ENCODE measurements around the gene NCOR1. TPM values are rescaled to one million over a fixed set of nuclear protein-coding genes. Genes with fewer than 3 reads are reported as not detected.

The NCOR1 gene
- total RNA-seq, 1 experiment from 2014 or later = 127 TPM

DNA sequence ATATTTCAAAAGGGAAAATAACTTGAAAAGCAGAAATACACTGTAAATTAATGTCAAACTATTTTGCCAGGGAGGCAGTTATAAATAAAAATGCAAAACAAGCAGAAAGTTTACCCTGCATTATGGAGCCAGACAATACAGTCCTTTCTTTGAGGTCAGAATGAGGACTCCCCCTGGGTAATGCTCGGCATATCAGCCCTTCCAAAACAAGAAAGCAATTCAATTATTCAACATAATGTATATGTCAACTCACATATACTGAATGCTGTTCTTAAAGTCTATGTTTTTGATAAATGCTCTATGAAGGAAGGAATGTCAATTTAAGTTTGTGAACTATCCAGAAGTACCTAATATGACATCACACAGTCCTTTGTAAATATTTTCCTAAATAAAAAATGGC, 143.3 kb downstream of the NCOR1 start:
- H3K4me2 ChIP-seq (ENCODE audit: low read length) = no peak overlapping the region
- H3K27ac ChIP-seq (ENCODE audit: low read length) = no peak overlapping the region
- H3K9me2 ChIP-seq (replicated peaks; ENCODE audit: low read length) = no peaks in the 10 kb centered on the region
- H4K20me1 ChIP-seq (ENCODE audit: low read length) = no peaks in the 10 kb centered on the region
- H3K27me3 ChIP-seq (ENCODE audit: low read length) = no peaks in the 10 kb centered on the region
- intact Hi-C loops (cut with micrococcal nuclease) = no loop called here
- no peaks in the 10 kb centered on the region for H3F3A ChIP-seq (ENCODE audit: low read length, unreplicated experiment)
- DNase-seq = no peak
- TF ChIP-seq EZH2 (IDR thresholded peaks at IDR 0.05; ENCODE audit: low read length, unreplicated experiment) = no peak
- TF ChIP-seq, protein P1, sequence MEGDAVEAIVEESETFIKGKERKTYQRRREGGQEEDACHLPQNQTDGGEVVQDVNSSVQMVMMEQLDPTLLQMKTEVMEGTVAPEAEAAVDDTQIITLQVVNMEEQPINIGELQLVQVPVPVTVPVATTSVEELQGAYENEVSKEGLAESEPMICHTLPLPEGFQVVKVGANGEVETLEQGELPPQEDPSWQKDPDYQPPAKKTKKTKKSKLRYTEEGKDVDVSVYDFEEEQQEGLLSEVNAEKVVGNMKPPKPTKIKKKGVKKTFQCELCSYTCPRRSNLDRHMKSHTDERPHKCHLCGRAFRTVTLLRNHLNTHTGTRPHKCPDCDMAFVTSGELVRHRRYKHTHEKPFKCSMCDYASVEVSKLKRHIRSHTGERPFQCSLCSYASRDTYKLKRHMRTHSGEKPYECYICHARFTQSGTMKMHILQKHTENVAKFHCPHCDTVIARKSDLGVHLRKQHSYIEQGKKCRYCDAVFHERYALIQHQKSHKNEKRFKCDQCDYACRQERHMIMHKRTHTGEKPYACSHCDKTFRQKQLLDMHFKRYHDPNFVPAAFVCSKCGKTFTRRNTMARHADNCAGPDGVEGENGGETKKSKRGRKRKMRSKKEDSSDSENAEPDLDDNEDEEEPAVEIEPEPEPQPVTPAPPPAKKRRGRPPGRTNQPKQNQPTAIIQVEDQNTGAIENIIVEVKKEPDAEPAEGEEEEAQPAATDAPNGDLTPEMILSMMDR (conservative IDR thresholded peaks at IDR 0.05; ENCODE audit: low read depth, low read length) = no peak
- no peak for TF ChIP-seq EZH2phosphoT487 (IDR thresholded peaks at IDR 0.05; ENCODE audit: borderline replicate concordance, low read length)
- H3K4me3 ChIP-seq (ENCODE audit: low read length) = no peak overlapping the region
- H3K4me1 ChIP-seq (ENCODE audit: insufficient read depth, low read length) = no peaks in the 10 kb centered on the region
- H3K9ac ChIP-seq (ENCODE audit: low read length) = no peak overlapping the region
- no peak for ATAC-seq
- ChIA-PET CTCF (no interaction called here), POLR2A (ENCODE audit: unreplicated experiment) (no interaction called here)
- H3K36me3 ChIP-seq (ENCODE audit: low read depth, low read length) = peaks cover 49% of the 10 kb centered on the region
- H3K79me2 ChIP-seq (ENCODE audit: low read length) = no peaks in the 10 kb centered on the region
- H2AFZ ChIP-seq (ENCODE audit: low read length) = no peak overlapping the region
- BruUV-seq (replicated peaks) = no TSS peak
- H3K9me3 ChIP-seq (ENCODE audit: low read length) = no peaks in the 10 kb centered on the region

DNA sequence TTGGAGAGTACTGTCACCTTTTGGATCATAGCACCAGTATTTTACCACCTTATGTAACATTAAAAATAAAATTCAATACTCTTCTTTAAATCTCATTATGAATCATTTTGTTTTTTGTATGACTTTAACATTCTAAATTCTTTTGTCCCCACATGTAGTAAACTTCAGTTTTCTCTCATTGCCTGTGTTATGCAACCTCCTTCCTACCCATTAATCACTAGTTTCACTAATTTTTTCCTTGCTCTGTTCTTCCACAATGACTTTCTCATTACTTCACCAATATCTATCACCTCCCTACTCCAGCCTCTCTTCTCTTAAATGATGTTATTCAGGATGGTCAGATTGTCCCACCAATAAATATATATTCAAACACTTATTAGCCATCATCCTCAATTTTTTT, 147.0 kb downstream of the NCOR1 start:
- Histone ChIP-seq H3F3A (ENCODE audit: low read length, unreplicated experiment) (no peaks in the 10 kb centered on the region), H3K27ac (ENCODE audit: low read length) (no peak overlapping the region), H3K27me3 (ENCODE audit: low read length) (no peaks in the 10 kb centered on the region), H3K36me3 (ENCODE audit: low read depth, low read length) (peaks cover 67% of the 10 kb centered on the region), H4K20me1 (ENCODE audit: low read length) (no peaks in the 10 kb centered on the region), H2AFZ (ENCODE audit: low read length) (no peak overlapping the region), H3K9me2 (replicated peaks; ENCODE audit: low read length) (no peaks in the 10 kb centered on the region), H3K79me2 (ENCODE audit: low read length) (no peaks in the 10 kb centered on the region), H3K4me3 (ENCODE audit: low read length) (no peak overlapping the region), H3K4me2 (ENCODE audit: low read length) (no peak overlapping the region), H3K9ac (ENCODE audit: low read length) (no peak overlapping the region), H3K9me3 (ENCODE audit: low read length) (no peaks in the 10 kb centered on the region), H3K4me1 (ENCODE audit: insufficient read depth, low read length) (no peaks in the 10 kb centered on the region)
- ATAC-seq (no peak), DNase-seq (no peak)
- ChIA-PET CTCF (no interaction called here), POLR2A (ENCODE audit: unreplicated experiment) (no interaction called here)
- BruUV-seq (replicated peaks) = no TSS peak
- TF ChIP-seq EZH2phosphoT487 (IDR thresholded peaks at IDR 0.05; ENCODE audit: borderline replicate concordance, low read length) (no peak), EZH2 (IDR thresholded peaks at IDR 0.05; ENCODE audit: low read length, unreplicated experiment) (no peak)
- TF ChIP-seq, protein P1 (conservative IDR thresholded peaks at IDR 0.05; ENCODE audit: low read depth, low read length) = no peak
- intact Hi-C loops (cut with micrococcal nuclease) = no loop called here

DNA sequence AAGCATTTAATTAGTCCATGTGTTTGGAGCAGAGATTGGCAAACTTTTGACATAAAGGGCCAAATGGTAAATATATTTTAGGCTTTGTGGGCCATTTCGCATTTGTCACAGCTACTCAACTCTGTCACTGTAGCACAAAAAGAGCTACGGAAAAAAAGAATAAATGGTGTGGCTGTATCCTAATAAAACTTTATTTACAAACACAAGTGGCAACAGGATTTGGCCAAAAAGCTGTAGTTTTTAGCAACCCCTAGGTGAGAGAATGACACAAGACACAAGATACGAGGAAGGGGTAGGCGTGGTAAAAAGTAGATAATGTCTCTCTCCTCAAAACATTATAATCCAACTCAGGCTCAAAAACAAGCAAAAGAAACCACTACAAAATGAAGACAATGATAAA, 149.2 kb downstream of the NCOR1 start:
- Histone ChIP-seq H3K27me3 (ENCODE audit: low read length) (no peaks in the 10 kb centered on the region), H3K27ac (ENCODE audit: low read length) (no peak overlapping the region), H3K36me3 (ENCODE audit: low read depth, low read length) (peaks cover 66% of the 10 kb centered on the region), H3K9me2 (replicated peaks; ENCODE audit: low read length) (no peaks in the 10 kb centered on the region), H3K4me3 (ENCODE audit: low read length) (no peak overlapping the region), H3K9ac (ENCODE audit: low read length) (no peak overlapping the region), H3K9me3 (ENCODE audit: low read length) (no peaks in the 10 kb centered on the region), H2AFZ (ENCODE audit: low read length) (no peak overlapping the region), H3K79me2 (ENCODE audit: low read length) (no peaks in the 10 kb centered on the region), H4K20me1 (ENCODE audit: low read length) (no peaks in the 10 kb centered on the region), H3K4me2 (ENCODE audit: low read length) (no peak overlapping the region), H3F3A (ENCODE audit: low read length, unreplicated experiment) (no peaks in the 10 kb centered on the region), H3K4me1 (ENCODE audit: insufficient read depth, low read length) (no peaks in the 10 kb centered on the region)
- TF ChIP-seq EZH2 (IDR thresholded peaks at IDR 0.05; ENCODE audit: low read length, unreplicated experiment) = no peak
- TF ChIP-seq, protein P1 (conservative IDR thresholded peaks at IDR 0.05; ENCODE audit: low read depth, low read length) = no peak
- no peak for TF ChIP-seq EZH2phosphoT487 (IDR thresholded peaks at IDR 0.05; ENCODE audit: borderline replicate concordance, low read length)
- DNase-seq (no peak), ATAC-seq (no peak)
- POLR2A ChIA-PET (ENCODE audit: unreplicated experiment) = no interaction called here
- no TSS peak for BruUV-seq (replicated peaks)
- intact Hi-C loops (cut with micrococcal nuclease) = no loop called here
- CTCF ChIA-PET = no interaction called here

Data from PC-3 (cell line).